ENCODE measurements around the gene HIPK4. TPM values are rescaled to one million over a fixed set of nuclear protein-coding genes. Genes with fewer than 3 reads are reported as not detected.

HIPK4 gene
- total and polyA plus RNA-seq, 2 of the 8 experiments (the other 6 are each of a cell fraction or from before 2014, with no cell fraction given): 0.15 to 0.57 TPM

- TF ChIP-seq SRF (IDR thresholded peaks at IDR 0.05; ENCODE audit: low read depth, low read length) (no peak), POLR2A (IDR thresholded peaks at IDR 0.05; ENCODE audit: control extremely low read depth in 1 of 2, low read depth in 2 of 2, low read length in 2 of 2) (no peak), NANOG (IDR thresholded peaks at IDR 0.05; ENCODE audit: insufficient read depth, low read depth, low read length, poor library complexity, severe bottlenecking) (no peak), TCF12 (IDR thresholded peaks at IDR 0.05; ENCODE audit: low read depth, low read length) (no peak), RBBP5 (IDR thresholded peaks at IDR 0.05; ENCODE audit: borderline replicate concordance, low read depth, low read length) (no peak), JUND (IDR thresholded peaks at IDR 0.05; ENCODE audit: low read length) (no peak)
- TF ChIP-seq, protein P1, sequence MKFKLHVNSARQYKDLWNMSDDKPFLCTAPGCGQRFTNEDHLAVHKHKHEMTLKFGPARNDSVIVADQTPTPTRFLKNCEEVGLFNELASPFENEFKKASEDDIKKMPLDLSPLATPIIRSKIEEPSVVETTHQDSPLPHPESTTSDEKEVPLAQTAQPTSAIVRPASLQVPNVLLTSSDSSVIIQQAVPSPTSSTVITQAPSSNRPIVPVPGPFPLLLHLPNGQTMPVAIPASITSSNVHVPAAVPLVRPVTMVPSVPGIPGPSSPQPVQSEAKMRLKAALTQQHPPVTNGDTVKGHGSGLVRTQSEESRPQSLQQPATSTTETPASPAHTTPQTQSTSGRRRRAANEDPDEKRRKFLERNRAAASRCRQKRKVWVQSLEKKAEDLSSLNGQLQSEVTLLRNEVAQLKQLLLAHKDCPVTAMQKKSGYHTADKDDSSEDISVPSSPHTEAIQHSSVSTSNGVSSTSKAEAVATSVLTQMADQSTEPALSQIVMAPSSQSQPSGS (IDR thresholded peaks at IDR 0.05; ENCODE audit: low read length): no peak
These were observed 22.2 kb downstream of the HIPK4 start (continued) for GRCh38 chr19:40367577-40368434.

Measured in H1 (cell line).